Muscle of leg (tissue), 11 donors: ENCODE data around the gene SPG21. TPM values are rescaled to one million over a fixed set of nuclear protein-coding genes. Genes with fewer than 3 reads are reported as not detected.

ENCODE experiments used
- DNase-seq: peaks from one replicate; pipeline ENCODE4 v3.0.0; 2013
- H3K27ac ChIP-seq: one replicate; pipeline ENCODE4 v1.5.1; 2013; ENCODE audit warnings: mild to moderate bottlenecking, low read length, control low read depth
- H3K27me3 ChIP-seq: one replicate; pipeline ENCODE4 v1.6.1; 2013; ENCODE audit warnings: low read length; ENCODE audit not compliant: control insufficient read depth, insufficient read depth
- H3K36me3 ChIP-seq: one replicate; pipeline ENCODE4 v1.6.1; 2013; ENCODE audit warnings: low read length; ENCODE audit not compliant: control insufficient read depth, insufficient read depth
- H3K4me1 ChIP-seq: one replicate; pipeline ENCODE4 v1.6.1; 2013; ENCODE audit warnings: low read length; ENCODE audit not compliant: control insufficient read depth, insufficient read depth
- H3K4me3 ChIP-seq: one replicate; pipeline ENCODE4 v1.5.1; 2013; ENCODE audit warnings: low read length, control low read depth
- H3K9me3 ChIP-seq: replicated peaks from 2 replicates; pipeline ENCODE4 v1.6.1; 2013; ENCODE audit warnings: low read depth, low read length; ENCODE audit not compliant: control insufficient read depth
- WGBS: methylation state at CpG from one replicate; pipeline ENCODE4 v1.1.5; 2013; ENCODE audit warnings: missing lambda C conversion rate; ENCODE audit not compliant: insufficient coverage; 5-methylcytosine and 5-hydroxymethylcytosine counted together
- polyA plus RNA-seq, 8 donors: library from polyadenylated mRNA; unstranded; fragments of 120-200 nt; gene quantifications; one replicate each; pipeline versions ENCODE4 v1.2.1 to v1.2.3, GENCODE V29; 2013; ENCODE audit warnings: inconsistent platforms in 1 of 8, low replicate concordance in 1 of 8; ENCODE audit not compliant: insufficient read length in 8 of 8, insufficient read depth in 1 of 8
- total RNA-seq: library from RNA; stranded (reverse); fragments of 120-200 nt; gene quantifications from one replicate; pipeline ENCODE4 v1.2.4, GENCODE V29; 2013

Gene SPG21
- total and polyA plus RNA-seq, 9 donors, result 57.5 to 102 (median 76.4) TPM

GRCh38 chr15:64928626-64929220 lies 61.0 kb downstream of the SPG21 start:
- no peaks in the 10 kb centered on the region for H3K9me3 ChIP-seq
- peaks cover 5% of the 10 kb centered on the region for H3K4me1 ChIP-seq
- H3K27ac ChIP-seq, result no peak overlapping the region
- DNase-seq, result no peak
- peaks cover under 1% of the 10 kb centered on the region for H3K36me3 ChIP-seq
- H3K4me3 ChIP-seq, result no peak overlapping the region
- WGBS, result 86% methylated on average over 7 of the region's 10 CpGs
- no peaks in the 10 kb centered on the region for H3K27me3 ChIP-seq

GRCh38 chr15:64926661-64927060 lies 63.1 kb downstream of the SPG21 start:
- WGBS, result 95% methylated on average over 7 of the region's 8 CpGs
- H3K9me3 ChIP-seq, result no peaks in the 10 kb centered on the region

GRCh38 chr15:64925335-64926330 lies 64.1 kb downstream of the SPG21 start:
- H3K27ac ChIP-seq, result no peak overlapping the region
- peaks cover 5% of the 10 kb centered on the region for H3K4me1 ChIP-seq
- no peaks in the 10 kb centered on the region for H3K36me3 ChIP-seq
- no peak for DNase-seq
- no peaks in the 10 kb centered on the region for H3K27me3 ChIP-seq
- 87% methylated on average over 5 of the region's 13 CpGs for WGBS
- no peaks in the 10 kb centered on the region for H3K9me3 ChIP-seq
- H3K4me3 ChIP-seq, result no peak overlapping the region

More at GRCh38 chr15:64926661-64927060, 63.1 kb downstream of the SPG21 start:
- no peak overlapping the region for H3K27ac ChIP-seq
- no peak for DNase-seq
- H3K27me3 ChIP-seq, result no peaks in the 10 kb centered on the region
- no peaks in the 10 kb centered on the region for H3K36me3 ChIP-seq
- H3K4me3 ChIP-seq, result no peak overlapping the region
- H3K4me1 ChIP-seq, result peaks cover 5% of the 10 kb centered on the region

GRCh38 chr15:64923546-64923945 lies 66.2 kb downstream of the SPG21 start:
- Histone ChIP-seq H3K9me3 (no peaks in the 10 kb centered on the region), H3K4me1 (peaks cover 1% of the 10 kb centered on the region), H3K27me3 (no peaks in the 10 kb centered on the region), H3K4me3 (no peak overlapping the region), H3K36me3 (no peaks in the 10 kb centered on the region), H3K27ac (no peak overlapping the region)
- WGBS, result no CpG with 5 or more reads among the region's 2 CpGs
- DNase-seq, result no peak

- Histone ChIP-seq H3K36me3 (no peaks in the 10 kb centered on the region), H3K9me3 (no peaks in the 10 kb centered on the region), H3K27me3 (no peaks in the 10 kb centered on the region), H3K4me3 (no peak overlapping the region), H3K27ac (no peak overlapping the region), H3K4me1 (no peaks in the 10 kb centered on the region)
- no peak for DNase-seq
- 67% methylated on average over 3 of the region's 6 CpGs for WGBS
These were observed 68.0 kb downstream of the SPG21 start for GRCh38 chr15:64921711-64922110.

GRCh38 chr15:64919721-64920120 lies 70.0 kb downstream of the SPG21 start:
- no peak overlapping the region for H3K4me3 ChIP-seq
- no peaks in the 10 kb centered on the region for H3K4me1 ChIP-seq
- no peaks in the 10 kb centered on the region for H3K36me3 ChIP-seq
- no peaks in the 10 kb centered on the region for H3K9me3 ChIP-seq
- no peak for DNase-seq
- H3K27ac ChIP-seq, result no peak overlapping the region
- WGBS, result 83% methylated on average over 4 of the region's 4 CpGs
- H3K27me3 ChIP-seq, result no peaks in the 10 kb centered on the region

- Histone ChIP-seq H3K36me3 (no peaks in the 10 kb centered on the region), H3K4me3 (no peak overlapping the region), H3K9me3 (no peaks in the 10 kb centered on the region), H3K27me3 (no peaks in the 10 kb centered on the region), H3K4me1 (peaks cover 5% of the 10 kb centered on the region), H3K27ac (no peak overlapping the region)
- WGBS, result 74% methylated on average over 9 of the region's 9 CpGs
- no peak for DNase-seq
These were observed 72.5 kb downstream of the SPG21 start for GRCh38 chr15:64917211-64917610.

GRCh38 chr15:64916365-64916764 lies 73.3 kb downstream of the SPG21 start:
- no peaks in the 10 kb centered on the region for H3K9me3 ChIP-seq
- H3K27me3 ChIP-seq, result no peaks in the 10 kb centered on the region
- DNase-seq, result no peak
- peaks cover 10% of the 10 kb centered on the region for H3K4me1 ChIP-seq
- no peaks in the 10 kb centered on the region for H3K36me3 ChIP-seq
- no peak overlapping the region for H3K27ac ChIP-seq
- no peak overlapping the region for H3K4me3 ChIP-seq
- no CpG with 5 or more reads among the region's 2 CpGs for WGBS

GRCh38 chr15:64915518-64916227 lies 74.0 kb downstream of the SPG21 start:
- no peak overlapping the region for H3K4me3 ChIP-seq
- no peaks in the 10 kb centered on the region for H3K36me3 ChIP-seq
- H3K27ac ChIP-seq, result no peak overlapping the region
- 33% methylated on average over 9 of the region's 13 CpGs for WGBS
- DNase-seq, result no peak
- H3K4me1 ChIP-seq, result peaks cover 15% of the 10 kb centered on the region
- no peaks in the 10 kb centered on the region for H3K27me3 ChIP-seq
- H3K9me3 ChIP-seq, result no peaks in the 10 kb centered on the region
